Stimulated activated naive CD8-positive, alpha-beta T cell treated with anti-CD3 and anti-CD28 coated beads, Interleukin-15, Interleukin-2, amounts not matched to agents 100 U/mL and 50 U/mL, for 24 hours (primary cell): ENCODE measurements around the gene ERFL.

ENCODE experiments used
- ATAC-seq: fragments of 150-1000 bp; cut with Tn5 transposase; one replicate; pipeline ENCODE4 v1.10.0; 2021
- DNase-seq: peaks from one replicate; pipeline ENCODE4 v3.0.0; 2021

The ERFL gene

DNA sequence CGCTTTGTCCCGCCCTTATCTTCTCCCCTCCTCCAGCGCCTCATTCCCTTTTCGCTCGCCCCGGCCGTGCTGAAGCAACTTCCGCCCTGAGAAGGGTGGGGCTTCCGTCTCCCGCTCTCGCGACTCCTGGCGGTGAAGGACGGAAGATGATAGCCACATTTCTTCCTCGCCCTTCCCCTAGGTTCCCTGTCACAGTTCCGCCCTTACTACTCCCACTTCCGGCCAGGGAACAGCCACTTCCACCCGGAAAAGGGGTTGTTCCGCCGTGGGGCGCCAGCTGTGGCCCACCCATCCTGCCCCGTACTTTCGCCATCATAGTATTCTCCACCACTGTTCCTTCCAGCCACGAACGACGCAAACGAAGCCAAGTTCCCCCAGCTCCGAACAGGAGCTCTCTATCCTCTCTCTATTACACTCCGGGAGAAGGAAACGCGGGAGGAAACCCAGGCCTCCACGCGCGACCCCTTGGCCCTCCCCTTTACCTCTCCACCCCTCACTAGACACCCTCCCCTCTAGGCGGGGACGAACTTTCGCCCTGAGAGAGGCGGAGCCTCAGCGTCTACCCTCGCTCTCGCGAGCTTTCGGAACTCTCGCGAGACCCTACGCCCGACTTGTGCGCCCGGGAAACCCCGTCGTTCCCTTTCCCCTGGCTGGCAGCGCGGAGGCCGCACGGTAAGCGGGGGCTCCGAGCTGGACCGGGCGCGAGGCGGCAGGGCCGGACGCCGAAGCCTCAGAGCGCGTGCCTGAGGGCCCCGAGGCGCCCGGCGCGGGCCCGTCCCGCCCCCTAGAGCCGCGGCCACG lies 68.4 kb downstream of the ERFL start, which contains the start of gene RPS19:
Gene RPS19, plus strand, starts transcription at position 638 of the 801 bp plus-strand sequence. CDS start 520 bp downstream, outside the sequence.
- ATAC-seq, result peak; percentile 85
- peak; percentile 99 for DNase-seq

- DNase-seq (no peak), ATAC-seq (no peak)
Observed at GRCh38 chr19:41859213-41859617, 69.0 kb downstream of the ERFL start.
